GM13976 (cell line): ENCODE data around the gene SRRT.

Experiments used
- DNase-seq: peaks from one replicate; pipeline ENCODE4 v3.0.0; 2012; ENCODE audit warnings: low spot score
- CTCF ChIP-seq: IDR thresholded peaks from 2 replicates; pipeline ENCODE4 v1.5.1; 2012; ENCODE audit warnings: borderline replicate concordance, mild to moderate bottlenecking; ENCODE audit not compliant: insufficient read depth; ENCODE audit errors: extremely low read depth, missing control alignments, control extremely low read depth
- in situ Hi-C: fragments of 300-500 bp; cut with MboI; formaldehyde crosslinking; loops from one replicate; pipeline ENCODE4 v1.12.0; 2022; ENCODE audit warnings: low sequenced_read_pairs, mixed read lengths, inconsistent platforms; ENCODE audit not compliant: unreplicated experiment

Gene SRRT

GRCh38 chr7:100874577-100875355, at the start of gene SRRT:
Gene SRRT, plus strand, starts transcription at chr7:100875103. Its CDS starts 488 bp downstream, at chr7:100875591.
- peak; percentile 99 for DNase-seq
- in situ Hi-C loops, result loop anchor here (25.0 kb wide), 1 partner anchor 412 kb away; the partner anchor contains the start of gene SPACDR
- TF ChIP-seq CTCF, result no peak

- no peak for DNase-seq
- TF ChIP-seq CTCF, result no peak
- in situ Hi-C loops, result no loop called here
Measured at GRCh38 chr7:100825215-100825671, 49.7 kb upstream of the SRRT start.

GRCh38 chr7:100825751-100826513, 49.0 kb upstream of the SRRT start:
- DNase-seq, result no peak
- TF ChIP-seq CTCF, result no peak
- in situ Hi-C loops, result no loop called here

- DNase-seq, result no peak
- in situ Hi-C loops, result no loop called here
- no peak for TF ChIP-seq CTCF
Measured at GRCh38 chr7:100826514-100827329, 48.2 kb upstream of the SRRT start.

- peak; percentile 31 for DNase-seq
- in situ Hi-C loops, result no loop called here
- no peak for TF ChIP-seq CTCF
Measured at GRCh38 chr7:100827330-100828226, 47.3 kb upstream of the SRRT start, which contains the start of gene EPHB4. Gene EPHB4, minus strand, starts transcription at chr7:100827523. Its CDS starts 493 bp downstream, at chr7:100827030.
